A549 (cell line): ENCODE measurements around the gene TMEM119. TPM values are rescaled to one million over a fixed set of nuclear protein-coding genes. Genes with fewer than 3 reads are reported as not detected.

Experiments used
- ATAC-seq, 2 experiments: fragments of 200-7000 bp in 1 of 2; fragments of >200 bp in 1 of 2; cut with Nextera tagmentation in 1 of 2; cut with Tn5 transposase in 1 of 2; 3 replicates each; pipeline versions ENCODE4 v1.8.0 to v1.9.1; 2018 to 2020; ENCODE audit warnings: mild to moderate bottlenecking in 1 of 2, moderate library complexity in 1 of 2
- CTCF ChIA-PET: fragments of 300-600 bp; sonication (Branson Sonifier 250); formaldehyde crosslinking; extraction: SDS; loops from one replicate; lab custom pipeline; 2021; ENCODE audit warnings: antibody characterized with exemption, inconsistent platforms; lab: Yijun Ruan, JAX
- POLR2A ChIA-PET: fragments of 350-600 bp; formaldehyde crosslinking; extraction: SDS; loops from one replicate; lab custom pipeline; 2021; ENCODE audit warnings: antibody characterized with exemption, inconsistent platforms; lab: Yijun Ruan, JAX
- DNase-seq, 2 experiments: peaks; one replicate each; pipeline versions ENCODE4 v3.0.0 to v3.0.0-alpha.2; 2011 to 2016; ENCODE audit warnings: low read depth in 1 of 2, low spot score in 1 of 2
- FAIRE-seq: peaks from 2 replicates; lab custom pipeline; 2011; peaks lifted over from hg19 to GRCh38; lab: Jason Lieb, UNC
- H3K27ac ChIP-seq, 2 experiments: fragments of >200 bp; sonication (Bioruptor Twin); formaldehyde crosslinking; 3 replicates each; pipeline ENCODE4 v1.5.1; 2016 to 2017
- H3K4me1 ChIP-seq: fragments of >200 bp; sonication (Bioruptor Twin); formaldehyde crosslinking; 3 replicates; pipeline ENCODE4 v1.6.1; 2016
- H3K4me2 ChIP-seq: fragments of >200 bp; sonication (Bioruptor Twin); formaldehyde crosslinking; 3 replicates; pipeline ENCODE4 v1.6.1; 2016
- H3K4me3 ChIP-seq: fragments of >200 bp; sonication (Bioruptor Twin); formaldehyde crosslinking; 3 replicates; pipeline ENCODE4 v1.5.1; 2016
- H3K9me3 ChIP-seq: fragments of >200 bp; sonication (Bioruptor Twin); formaldehyde crosslinking; 3 replicates; pipeline ENCODE4 v1.6.1; 2016
- CBX8 ChIP-seq: fragments of 200-600 bp; sonication (generic); IDR thresholded peaks from 2 replicates; pipeline ENCODE4 v1.6.1; 2016
- CHD2 ChIP-seq: fragments of 150-350 bp; IDR thresholded peaks from 2 replicates; pipeline ENCODE4 v1.6.1; 2014; ENCODE audit warnings: low read length; ENCODE audit not compliant: partially characterized antibody
- CTCF ChIP-seq: fragments of >200 bp; sonication (Bioruptor Twin); formaldehyde crosslinking; IDR thresholded peaks from 3 replicates; pipeline ENCODE4 v1.5.1; 2016
- E2F6 ChIP-seq: IDR thresholded peaks from 2 replicates; pipeline ENCODE4 v1.6.1; 2012; ENCODE audit warnings: low read depth, borderline replicate concordance
- EHMT2 ChIP-seq: fragments of 200-600 bp; sonication (generic); IDR thresholded peaks from 2 replicates; pipeline ENCODE4 v1.6.1; 2016; ENCODE audit warnings: antibody characterized with exemption, low read depth, mild to moderate bottlenecking, moderate library complexity
- FOSB ChIP-seq: fragments of 250-450 bp; sonication (Bioruptor Pico); IDR thresholded peaks from 2 replicates; pipeline ENCODE4 v1.5.0; 2020; ENCODE audit warnings: mild to moderate bottlenecking, moderate library complexity
- FOSL2 ChIP-seq, 2 experiments: fragments of 450-650 bp in 1 of 2; fragments of >200 bp in 1 of 2; sonication (Bioruptor Twin) in 1 of 2; formaldehyde crosslinking; IDR thresholded peaks; 2 replicates each; pipeline versions ENCODE4 v1.5.0 to v1.6.1; 2016 to 2020; ENCODE audit warnings: mild to moderate bottlenecking in 1 of 2, moderate library complexity in 1 of 2
- HES2 ChIP-seq: fragments of >200 bp; sonication (Bioruptor Twin); formaldehyde crosslinking; IDR thresholded peaks from 2 replicates; pipeline ENCODE4 v1.6.1; 2016
- MAFK ChIP-seq: fragments of 450-650 bp; IDR thresholded peaks from 2 replicates; pipeline ENCODE4 v1.6.1; 2014; ENCODE audit not compliant: partially characterized antibody
- MAX ChIP-seq: IDR thresholded peaks from 2 replicates; pipeline ENCODE4 v1.6.1; 2012
- POLR2A ChIP-seq: IDR thresholded peaks from 2 replicates; pipeline ENCODE4 v1.6.1; 2012; ENCODE audit warnings: mild to moderate bottlenecking, low read length
- RAD21 ChIP-seq, 2 experiments: fragments of >200 bp in 1 of 2; sonication (Bioruptor Twin) in 1 of 2; formaldehyde crosslinking in 1 of 2; IDR thresholded peaks in 1 of 2; conservative IDR thresholded peaks in 1 of 2; 2 replicates in 1 of 2; 3 replicates in 1 of 2; pipeline ENCODE4 v1.6.1; 2012 to 2018; ENCODE audit warnings: inconsistent platforms in 1 of 2
- RARB ChIP-seq: fragments of 250-450 bp; sonication (Bioruptor Pico); IDR thresholded peaks from 2 replicates; pipeline ENCODE4 v1.8.0; 2021; ENCODE audit warnings: mild to moderate bottlenecking, moderate library complexity
- TFCP2L1 ChIP-seq: fragments of 250-450 bp; sonication (Bioruptor Pico); IDR thresholded peaks from 2 replicates; pipeline ENCODE4 v1.5.0; 2021; ENCODE audit warnings: mild to moderate bottlenecking
- USF2 ChIP-seq: fragments of 450-650 bp; IDR thresholded peaks from 2 replicates; pipeline ENCODE4 v1.6.1; 2014; ENCODE audit warnings: antibody characterized with exemption
- WGBS: methylation state at CpG from one replicate; pipeline ENCODE4 v1.1.6; 2017; ENCODE audit errors: missing lambda C conversion rate; 5-methylcytosine and 5-hydroxymethylcytosine counted together
- polyA plus RNA-seq, 4 experiments: library from polyadenylated mRNA; depleted of rRNA in 3 of 4; stranded (reverse); fragments of >200 nt; fragmentation: RNase III in 1 of 4; extraction: RNeasy Plus Mini Kit Qiagen cat#74134 plus additional on column Dnase treatment in 1 of 4; gene quantifications; 2 replicates in 3 of 4; 3 replicates in 1 of 4; pipeline ENCODE4 v1.2.3, GENCODE V29; 2011 to 2017

The TMEM119 gene
- polyA plus RNA-seq, 2 of the 4 experiments (the other 2 are of a cell fraction), result not detected

- TF ChIP-seq MAFK (no peak), POLR2A (no peak), EHMT2 (no peak), HES2 (no peak), FOSB (no peak)
These were observed 15.0 kb upstream of the TMEM119 start (continued) for GRCh38 chr12:108612788-108613282.

DNA sequence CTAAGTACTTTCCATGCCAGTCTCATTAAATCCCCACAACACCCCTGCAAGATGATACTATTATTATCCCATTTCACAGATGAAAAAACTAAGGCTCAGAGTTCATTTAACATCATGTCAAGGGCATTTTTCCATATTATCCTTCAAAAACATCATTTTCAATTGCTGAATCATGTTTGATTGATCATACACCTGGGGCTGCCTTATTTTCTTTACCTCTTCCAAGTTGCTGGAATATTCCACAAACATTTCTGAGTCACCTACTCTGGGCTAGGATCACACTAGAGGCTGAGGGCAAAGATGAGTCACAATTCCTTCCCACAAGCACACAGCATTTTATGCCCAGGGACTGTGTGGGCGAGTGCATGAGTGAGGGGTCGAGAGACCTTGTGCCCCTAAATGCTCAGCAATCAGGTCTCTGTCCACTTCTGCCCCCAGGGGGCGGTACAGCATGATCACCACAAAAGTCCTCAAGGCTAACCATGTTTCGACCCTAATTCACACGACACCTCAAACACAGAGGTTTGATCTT lies 14.1 kb upstream of the TMEM119 start:
- no peak overlapping the region for H3K4me3 ChIP-seq
- WGBS, result 56% methylated on average over 5 of the region's 5 CpGs
- H3K4me1 ChIP-seq, result peaks cover 19% of the 10 kb centered on the region
- POLR2A ChIA-PET, result no interaction called here
- CTCF ChIA-PET, result interaction anchor here (0.7 to 20.7 kb wide), 7 partner anchors 23 to 359 kb away, joined by 3 to 533 read pairs (median 3); partner anchors contain the start of genes ISCU and SART3
- DNase-seq (peak; percentile 52 to 55), ATAC-seq (peak; percentile 49 to 64; a peak in 5 of 6 replicates), FAIRE-seq (no peak)
- H3K9me3 ChIP-seq, result no peaks in the 10 kb centered on the region
- no peak for TF ChIP-seq USF2
- TF ChIP-seq MAX, result 0 out of 2 replicates have a peak, but pooled peaks have one; percentile 21
- TF ChIP-seq FOSL2 (IDR thresholded peaks at IDR 0.05), result no peak
- peak; percentile 78 for TF ChIP-seq FOSL2 (CRISPR knock-in tag; IDR thresholded peaks at IDR 0.05)
- peak in 1 of 2 experiments; percentile 18; a peak in 1 of 5 replicates for TF ChIP-seq RAD21 (conservative IDR thresholded peaks at IDR 0.05 in 1 of 2, IDR thresholded peaks at IDR 0.05 in 1 of 2)
- peak; percentile 33 for TF ChIP-seq CTCF
- no peak for TF ChIP-seq FOSB
- H3K27ac ChIP-seq, result peak overlapping the region in 1 of 2 experiments; percentile 59; a peak in 1 of 6 replicates
- H3K4me2 ChIP-seq, result 0 out of 3 replicates have a peak overlapping the region, but pooled peaks have one; percentile 2

GRCh38 chr12:108610856-108611605 lies 13.1 kb upstream of the TMEM119 start:
- Histone ChIP-seq H3K4me2 (no peak overlapping the region), H3K4me1 (peaks cover 19% of the 10 kb centered on the region), H3K4me3 (no peak overlapping the region), H3K27ac (peak overlapping the region in 1 of 2 experiments; percentile 25; a peak in 1 of 6 replicates), H3K9me3 (no peaks in the 10 kb centered on the region)
- CTCF ChIA-PET, result interaction anchor here (1.6 to 20.7 kb wide), 2 partner anchors 22 to 44 kb away, joined by 4 to 533 read pairs; partner anchors contain the start of genes ISCU and SART3
- ATAC-seq (no peak), DNase-seq (no peak), FAIRE-seq (no peak)
- TF ChIP-seq E2F6 (no peak), CBX8 (no peak), TFCP2L1 (CRISPR knock-in tag) (no peak), CHD2 (no peak), MAFK (no peak), RARB (CRISPR knock-in tag) (no peak), FOSB (no peak)
- POLR2A ChIA-PET, result no interaction called here
- 77% methylated on average over 15 of the region's 15 CpGs for WGBS
